HepG2 (cell line): Measurements from ENCODE around the gene CHST12. TPM values are rescaled to one million over a fixed set of nuclear protein-coding genes. Genes with fewer than 3 reads are reported as not detected.
"Not testable (repeated sequence)": the region's sequence is repeated elsewhere in the genome, so short reads cannot be mapped to it uniquely, and the experiment has no call there.

Experiments
- ATAC-seq: fragments of 200-7000 bp; cut with Tn5 transposase; 3 replicates; pipeline ENCODE4 v1.9.1; 2020; ENCODE audit warnings: mild to moderate bottlenecking, moderate library complexity
- BruUV-seq: library from RNA; stranded (reverse); fragments of 400-500 nt; replicated peaks from 2 replicates; lab custom pipeline; 2021; lab: Mats Ljungman, UMichigan
- CTCF ChIA-PET: fragments of 300-600 bp; formaldehyde crosslinking; extraction: SDS; loops from one replicate; lab custom pipeline; 2021; ENCODE audit warnings: low total read pairs, inconsistent platforms, low intra/inter-chr PET ratio; lab: Yijun Ruan, JAX
- POLR2A ChIA-PET: fragments of 350-600 bp; sonication (Branson Sonifier 250); formaldehyde crosslinking; loops from one replicate; lab custom pipeline; 2020; ENCODE audit warnings: antibody characterized with exemption, inconsistent platforms; lab: Yijun Ruan, JAX
- DNase-seq: peaks from one replicate; pipeline ENCODE4 v3.0.0-alpha.2; 2015; ENCODE audit warnings: low spot score
- FAIRE-seq: peaks from 3 replicates; lab custom pipeline; 2011; peaks lifted over from hg19 to GRCh38; lab: Jason Lieb, UNC
- H2AFZ ChIP-seq: one replicate; pipeline ENCODE4 v1.6.1; 2011; ENCODE audit warnings: low read length, inconsistent platforms
- H3K27ac ChIP-seq: fragments of 300-600 bp; 3 replicates; pipeline ENCODE4 v1.8.0; 2011; ENCODE audit warnings: mixed run types, mild to moderate bottlenecking, mixed read lengths, low read length, inconsistent platforms; ENCODE audit not compliant: insufficient read depth; ENCODE audit errors: extremely low read length
- H3K27me3 ChIP-seq, 2 experiments: fragments of 200-600 bp in 1 of 2; 2 replicates in 1 of 2; 3 replicates in 1 of 2; pipeline versions ENCODE4 v1.6.0 to v1.8.0; 2011; ENCODE audit warnings: low read length in 2 of 2, mild to moderate bottlenecking in 2 of 2, moderate library complexity in 2 of 2, inconsistent platforms in 1 of 2; ENCODE audit not compliant: insufficient read depth in 2 of 2, control insufficient read depth in 1 of 2
- H3K36me3 ChIP-seq, 2 experiments: fragments of 200-600 bp in 1 of 2; replicated peaks in 1 of 2; 2 replicates in 1 of 2; 3 replicates in 1 of 2; pipeline versions ENCODE4 v1.5.1 to v1.8.0; 2011; ENCODE audit warnings: low read length in 2 of 2, inconsistent platforms in 1 of 2; ENCODE audit not compliant: insufficient read depth in 2 of 2, control insufficient read depth in 1 of 2
- H3K4me1 ChIP-seq: 2 replicates; pipeline ENCODE4 v1.5.1; 2012; ENCODE audit warnings: low read length, inconsistent platforms; ENCODE audit not compliant: insufficient read depth
- H3K4me2 ChIP-seq: 2 replicates; pipeline ENCODE4 v1.6.0; 2011; ENCODE audit warnings: low read depth, low read length, inconsistent platforms
- H3K4me3 ChIP-seq, 3 experiments: fragments of 200-600 bp in 1 of 3; sonication (generic), shearing (Covaris generic) in 1 of 3; replicated peaks in 1 of 3; 2 replicates each; pipeline ENCODE4 v1.5.1; 2011 to 2016; ENCODE audit warnings: low read length in 3 of 3, inconsistent platforms in 2 of 3, low read depth in 2 of 3, mild to moderate bottlenecking in 2 of 3, control low read depth in 1 of 3, mixed read lengths in 1 of 3; ENCODE audit not compliant: insufficient read depth in 1 of 3
- H3K79me2 ChIP-seq: one replicate; pipeline ENCODE4 v1.6.1; 2011; ENCODE audit warnings: low read length, inconsistent platforms; ENCODE audit not compliant: insufficient read depth
- H3K9ac ChIP-seq: 2 replicates; pipeline ENCODE4 v1.6.0; 2011; ENCODE audit warnings: mild to moderate bottlenecking, low read depth, low read length, inconsistent platforms; ENCODE audit not compliant: insufficient read depth
- H3K9me3 ChIP-seq: 2 replicates; pipeline ENCODE4 v1.5.1; 2012; ENCODE audit warnings: mild to moderate bottlenecking, low read length
- H4K20me1 ChIP-seq: 2 replicates; pipeline ENCODE4 v1.6.0; 2011; ENCODE audit warnings: inconsistent platforms, mild to moderate bottlenecking, low read length, moderate library complexity; ENCODE audit not compliant: insufficient read depth
- EHMT2 ChIP-seq: fragments of 200-600 bp; sonication (generic); IDR thresholded peaks from 2 replicates; pipeline ENCODE4 v1.7.0; 2017; ENCODE audit warnings: antibody characterized with exemption, low read depth, low read length, borderline replicate concordance
- PHF20 ChIP-seq: sonication (generic); formaldehyde crosslinking; IDR thresholded peaks from 2 replicates; pipeline ENCODE4 v1.5.0; 2020; ENCODE audit warnings: mild to moderate bottlenecking, missing genetic modification reagents
- SMAD3 ChIP-seq: sonication (generic); formaldehyde crosslinking; IDR thresholded peaks from 2 replicates; pipeline ENCODE4 v1.4.0; 2020; ENCODE audit warnings: missing genetic modification reagents
- SP2 ChIP-seq: sonication (generic); formaldehyde crosslinking; IDR thresholded peaks from 2 replicates; pipeline ENCODE4 v1.5.1; 2020; ENCODE audit warnings: mild to moderate bottlenecking, missing genetic modification reagents
- SP5 ChIP-seq: IDR thresholded peaks from 2 replicates; pipeline ENCODE4 v1.6.1; 2016; ENCODE audit warnings: low read depth, borderline replicate concordance
- ZNF563 ChIP-seq: sonication (generic); formaldehyde crosslinking; IDR thresholded peaks from 2 replicates; pipeline ENCODE4 v1.8.0; 2022; ENCODE audit warnings: mild to moderate bottlenecking, moderate library complexity, missing genetic modification reagents
- ZNF598 ChIP-seq: sonication (generic); formaldehyde crosslinking; IDR thresholded peaks from 2 replicates; pipeline ENCODE4 v1.5.1; 2020; ENCODE audit warnings: mild to moderate bottlenecking, missing genetic modification reagents, borderline replicate concordance
- WGBS: methylation state at CpG from one replicate; pipeline ENCODE4 v1.1.6; 2017; ENCODE audit warnings: low lambda C conversion rate; 5-methylcytosine and 5-hydroxymethylcytosine counted together
- in situ Hi-C: cut with HindIII; loops from 2 replicates; pipeline ENCODE4 v1.10.0; 2017; ENCODE audit warnings: low pct_unique_long_range_greater_than_20kb; ENCODE audit not compliant: extremely low pct_ligation_motif_present
- intact Hi-C: fragments of 100-400 bp; cut with micrococcal nuclease; formaldehyde crosslinking; loops from one replicate; pipeline ENCODE4 v1.10.0; 2022; ENCODE audit not compliant: unreplicated experiment
- polyA plus RNA-seq, 8 experiments: library from polyadenylated mRNA; depleted of rRNA in 3 of 8; stranded (reverse) in 7 of 8; unstranded in 1 of 8; fragments of >200 nt; fragmentation: Illumina TruSeq in 4 of 8; extraction: Trizol in 4 of 8; gene quantifications; 2 replicates each; pipeline versions ENCODE4 v1.2.1 to v1.2.3, GENCODE V29; 2011 to 2016; ENCODE audit warnings: low read depth in 4 of 8, missing spikeins in 1 of 8, mixed read lengths in 1 of 8; ENCODE audit not compliant: insufficient read depth in 1 of 8
- total RNA-seq, 5 experiments: library from RNA; depleted of rRNA; stranded (reverse); fragments of >200 nt; fragmentation: Illumina TruSeq; extraction: Trizol; gene quantifications; 2 replicates each; pipeline ENCODE4 v1.2.3, GENCODE V29; 2016; ENCODE audit warnings: low read depth in 1 of 5
- TF ChIP-seq, protein P1 (sequence below): sonication (generic); formaldehyde crosslinking; IDR thresholded peaks from 2 replicates; pipeline ENCODE4 v1.4.0; 2020; ENCODE audit warnings: mild to moderate bottlenecking, low read depth, missing genetic modification reagents
- TF ChIP-seq, protein P2 (sequence below): sonication (generic); formaldehyde crosslinking; IDR thresholded peaks from 2 replicates; pipeline ENCODE4 v1.4.0; 2020; ENCODE audit warnings: missing genetic modification reagents

Gene CHST12
- total and polyA plus RNA-seq, 2 of the 13 experiments (the other 11 are each of a cell fraction or from before 2014, with no cell fraction given) = 6.4 to 15.8 TPM

- Histone ChIP-seq H3K9ac (no peak overlapping the region), H3K9me3 (no peaks in the 10 kb centered on the region), H3K36me3 (no peaks in the 10 kb centered on the region), H3K4me1 (peaks cover 37% of the 10 kb centered on the region), H3K27me3 (no peaks in the 10 kb centered on the region), H3K79me2 (peaks cover 28% of the 10 kb centered on the region), H3K27ac (no peak overlapping the region), H4K20me1 (no peaks in the 10 kb centered on the region), H3K4me3 (no peak overlapping the region), H2AFZ (no peak overlapping the region), H3K4me2 (no peak overlapping the region)
- BruUV-seq = no TSS peak
- intact Hi-C loops = no loop called here
- WGBS = 95% methylated on average over 6 of the region's 6 CpGs
- POLR2A ChIA-PET = no interaction called here
- DNase-seq (no peak), FAIRE-seq (no peak), ATAC-seq (no peak)
- no peak for TF ChIP-seq SMAD3
- no peak for TF ChIP-seq PHF20 (CRISPR knock-in tag)
- TF ChIP-seq SP5 (CRISPR knock-in tag) = no peak
- no peak for TF ChIP-seq SP2 (CRISPR knock-in tag)
- TF ChIP-seq, protein P1, sequence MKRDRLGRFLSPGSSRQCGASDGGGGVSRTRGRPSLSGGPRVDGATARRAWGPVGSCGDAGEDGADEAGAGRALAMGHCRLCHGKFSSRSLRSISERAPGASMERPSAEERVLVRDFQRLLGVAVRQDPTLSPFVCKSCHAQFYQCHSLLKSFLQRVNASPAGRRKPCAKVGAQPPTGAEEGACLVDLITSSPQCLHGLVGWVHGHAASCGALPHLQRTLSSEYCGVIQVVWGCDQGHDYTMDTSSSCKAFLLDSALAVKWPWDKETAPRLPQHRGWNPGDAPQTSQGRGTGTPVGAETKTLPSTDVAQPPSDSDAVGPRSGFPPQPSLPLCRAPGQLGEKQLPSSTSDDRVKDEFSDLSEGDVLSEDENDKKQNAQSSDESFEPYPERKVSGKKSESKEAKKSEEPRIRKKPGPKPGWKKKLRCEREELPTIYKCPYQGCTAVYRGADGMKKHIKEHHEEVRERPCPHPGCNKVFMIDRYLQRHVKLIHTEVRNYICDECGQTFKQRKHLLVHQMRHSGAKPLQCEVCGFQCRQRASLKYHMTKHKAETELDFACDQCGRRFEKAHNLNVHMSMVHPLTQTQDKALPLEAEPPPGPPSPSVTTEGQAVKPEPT (CRISPR knock-in tag) = no peak
- TF ChIP-seq, protein P2, sequence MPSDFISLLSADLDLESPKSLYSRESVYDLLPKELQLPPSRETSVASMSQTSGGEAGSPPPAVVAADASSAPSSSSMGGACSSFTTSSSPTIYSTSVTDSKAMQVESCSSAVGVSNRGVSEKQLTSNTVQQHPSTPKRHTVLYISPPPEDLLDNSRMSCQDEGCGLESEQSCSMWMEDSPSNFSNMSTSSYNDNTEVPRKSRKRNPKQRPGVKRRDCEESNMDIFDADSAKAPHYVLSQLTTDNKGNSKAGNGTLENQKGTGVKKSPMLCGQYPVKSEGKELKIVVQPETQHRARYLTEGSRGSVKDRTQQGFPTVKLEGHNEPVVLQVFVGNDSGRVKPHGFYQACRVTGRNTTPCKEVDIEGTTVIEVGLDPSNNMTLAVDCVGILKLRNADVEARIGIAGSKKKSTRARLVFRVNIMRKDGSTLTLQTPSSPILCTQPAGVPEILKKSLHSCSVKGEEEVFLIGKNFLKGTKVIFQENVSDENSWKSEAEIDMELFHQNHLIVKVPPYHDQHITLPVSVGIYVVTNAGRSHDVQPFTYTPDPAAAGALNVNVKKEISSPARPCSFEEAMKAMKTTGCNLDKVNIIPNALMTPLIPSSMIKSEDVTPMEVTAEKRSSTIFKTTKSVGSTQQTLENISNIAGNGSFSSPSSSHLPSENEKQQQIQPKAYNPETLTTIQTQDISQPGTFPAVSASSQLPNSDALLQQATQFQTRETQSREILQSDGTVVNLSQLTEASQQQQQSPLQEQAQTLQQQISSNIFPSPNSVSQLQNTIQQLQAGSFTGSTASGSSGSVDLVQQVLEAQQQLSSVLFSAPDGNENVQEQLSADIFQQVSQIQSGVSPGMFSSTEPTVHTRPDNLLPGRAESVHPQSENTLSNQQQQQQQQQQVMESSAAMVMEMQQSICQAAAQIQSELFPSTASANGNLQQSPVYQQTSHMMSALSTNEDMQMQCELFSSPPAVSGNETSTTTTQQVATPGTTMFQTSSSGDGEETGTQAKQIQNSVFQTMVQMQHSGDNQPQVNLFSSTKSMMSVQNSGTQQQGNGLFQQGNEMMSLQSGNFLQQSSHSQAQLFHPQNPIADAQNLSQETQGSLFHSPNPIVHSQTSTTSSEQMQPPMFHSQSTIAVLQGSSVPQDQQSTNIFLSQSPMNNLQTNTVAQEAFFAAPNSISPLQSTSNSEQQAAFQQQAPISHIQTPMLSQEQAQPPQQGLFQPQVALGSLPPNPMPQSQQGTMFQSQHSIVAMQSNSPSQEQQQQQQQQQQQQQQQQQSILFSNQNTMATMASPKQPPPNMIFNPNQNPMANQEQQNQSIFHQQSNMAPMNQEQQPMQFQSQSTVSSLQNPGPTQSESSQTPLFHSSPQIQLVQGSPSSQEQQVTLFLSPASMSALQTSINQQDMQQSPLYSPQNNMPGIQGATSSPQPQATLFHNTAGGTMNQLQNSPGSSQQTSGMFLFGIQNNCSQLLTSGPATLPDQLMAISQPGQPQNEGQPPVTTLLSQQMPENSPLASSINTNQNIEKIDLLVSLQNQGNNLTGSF (CRISPR knock-in tag) = no peak
- TF ChIP-seq ZNF598 = no peak
- no peak for TF ChIP-seq EHMT2
- no peak for TF ChIP-seq ZNF563
- CTCF ChIA-PET = no interaction called here
- in situ Hi-C loops = no loop called here
Observed at GRCh38 chr7:2416650-2417049, 13.2 kb downstream of the CHST12 start.

DNA sequence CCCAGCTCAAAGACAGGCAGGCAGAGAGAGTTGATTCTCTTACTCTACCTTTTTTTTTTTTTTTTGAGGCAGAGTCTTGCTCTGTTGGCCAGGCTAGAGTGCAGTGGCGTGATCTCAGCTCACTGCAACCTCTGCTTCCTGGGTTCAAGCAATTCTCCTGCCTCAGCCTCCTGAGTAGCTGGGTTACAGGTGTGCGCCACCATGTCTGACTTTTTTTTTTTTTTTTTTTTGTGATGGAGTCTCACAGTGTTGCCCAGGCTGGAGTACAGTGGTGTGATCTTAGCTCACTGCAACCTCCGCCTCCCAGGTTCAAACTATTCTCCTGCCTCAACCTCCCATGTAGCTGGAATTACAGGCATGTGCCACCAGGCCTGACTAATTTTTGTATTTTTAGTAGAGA is 13.8 kb downstream of the CHST12 start:
- FAIRE-seq, in situ Hi-C loops: not testable (repeated sequence)

More for the DNA sequence above, 13.8 kb downstream of the CHST12 start:
- H2AFZ ChIP-seq, POLR2A ChIA-PET, BruUV-seq, H3K9me3 ChIP-seq, CTCF ChIA-PET, H3K36me3 ChIP-seq, H3K27me3 ChIP-seq, H4K20me1 ChIP-seq, H3K9ac ChIP-seq, DNase-seq, intact Hi-C loops, ATAC-seq, H3K27ac ChIP-seq, H3K4me2 ChIP-seq, H3K4me3 ChIP-seq: not testable (repeated sequence)
- Histone ChIP-seq H3K79me2 (peaks cover 28% of the 10 kb centered on the region), H3K4me1 (peaks cover 34% of the 10 kb centered on the region)
- WGBS = 96% methylated on average over 3 of the region's 3 CpGs
